Fibroblast of skin of back (primary cell): ENCODE measurements around the gene GRID2.

Experiments used
- DNase-seq: peaks from one replicate; pipeline ENCODE4 v3.0.0-alpha.2; 2013

Gene GRID2

GRCh38 chr4:92529510-92529909 is 225.7 kb downstream of the GRID2 start:
- DNase-seq: no peak

GRCh38 chr4:92535599-92535998 is 231.8 kb downstream of the GRID2 start:
- DNase-seq: no peak

GRCh38 chr4:92551616-92552015 is 247.8 kb downstream of the GRID2 start:
- DNase-seq: no peak

- DNase-seq: no peak
Observed at GRCh38 chr4:92566269-92566668, 262.5 kb downstream of the GRID2 start.

GRCh38 chr4:92580816-92581215 is 277.1 kb downstream of the GRID2 start:
- no peak for DNase-seq

GRCh38 chr4:92599044-92599443 is 295.3 kb downstream of the GRID2 start:
- DNase-seq: no peak

GRCh38 chr4:92600638-92601037 is 296.9 kb downstream of the GRID2 start:
- DNase-seq: no peak

GRCh38 chr4:92606227-92606626 is 302.5 kb downstream of the GRID2 start:
- DNase-seq: no peak

- no peak for DNase-seq
Observed at GRCh38 chr4:92615049-92615448, 311.3 kb downstream of the GRID2 start.

GRCh38 chr4:92618968-92619367 is 315.2 kb downstream of the GRID2 start:
- peak; percentile 11 for DNase-seq

GRCh38 chr4:92629302-92629701 is 325.5 kb downstream of the GRID2 start:
- DNase-seq: no peak

- no peak for DNase-seq
Observed at GRCh38 chr4:92634882-92635281, 331.1 kb downstream of the GRID2 start.

GRCh38 chr4:92636038-92636806 is 332.5 kb downstream of the GRID2 start:
- DNase-seq: no peak

GRCh38 chr4:92641409-92641808 is 337.6 kb downstream of the GRID2 start:
- no peak for DNase-seq

GRCh38 chr4:92646826-92647225 is 343.1 kb downstream of the GRID2 start:
- no peak for DNase-seq

- DNase-seq: no peak
Observed at GRCh38 chr4:92651536-92651935, 347.8 kb downstream of the GRID2 start.

- no peak for DNase-seq
Observed at GRCh38 chr4:92654084-92654483, 350.3 kb downstream of the GRID2 start.

- no peak for DNase-seq
Observed at GRCh38 chr4:92657695-92658094, 353.9 kb downstream of the GRID2 start.

- no peak for DNase-seq
Observed at GRCh38 chr4:92658318-92658717, 354.6 kb downstream of the GRID2 start.

GRCh38 chr4:92677805-92678204 is 374.0 kb downstream of the GRID2 start:
- DNase-seq: no peak

GRCh38 chr4:92678292-92678691 is 374.5 kb downstream of the GRID2 start:
- DNase-seq: no peak

- no peak for DNase-seq
Observed at GRCh38 chr4:92679149-92679548, 375.4 kb downstream of the GRID2 start.

- no peak for DNase-seq
Observed at GRCh38 chr4:92714640-92715039, 410.9 kb downstream of the GRID2 start.

GRCh38 chr4:92733231-92733630 is 429.5 kb downstream of the GRID2 start:
- DNase-seq: no peak
